Stimulated activated CD4-positive, alpha-beta T cell treated with anti-CD3 and anti-CD28 coated beads, TNF-alpha, amount 100 ng/mL, for 24 hours (primary cell): Measurements from ENCODE around the gene PANK4.

Experiments used
- DNase-seq, 3 experiments: peaks; one replicate each; pipeline ENCODE4 v3.0.0-alpha.2; 2020; ENCODE audit warnings: low read depth in 3 of 3

Gene PANK4

GRCh38 chr1:2476061-2476999, 50.1 kb downstream of the PANK4 start, which contains the start of gene PLCH2:
Gene PLCH2, plus strand, starts transcription at chr1:2476289. Its CDS starts 300 bp downstream, at chr1:2476589.
- DNase-seq: no peak

GRCh38 chr1:2475571-2475970, 50.8 kb downstream of the PANK4 start:
- DNase-seq: no peak

GRCh38 chr1:2474933-2475371, 51.4 kb downstream of the PANK4 start:
- DNase-seq: no peak

- DNase-seq: no peak
Measured at GRCh38 chr1:2474104-2474844, 52.1 kb downstream of the PANK4 start.

- DNase-seq: no peak
Measured at GRCh38 chr1:2473198-2473597, 53.2 kb downstream of the PANK4 start.

- DNase-seq: no peak
Measured at GRCh38 chr1:2472561-2473177, 53.7 kb downstream of the PANK4 start.

GRCh38 chr1:2472109-2472508, 54.3 kb downstream of the PANK4 start:
- no peak for DNase-seq

- DNase-seq: no peak
Measured at GRCh38 chr1:2471587-2472001, 54.8 kb downstream of the PANK4 start.

- no peak for DNase-seq
Measured at GRCh38 chr1:2471159-2471471, 55.3 kb downstream of the PANK4 start.

GRCh38 chr1:2470290-2471158, 55.9 kb downstream of the PANK4 start:
- no peak for DNase-seq

GRCh38 chr1:2469103-2469940, 57.1 kb downstream of the PANK4 start:
- no peak for DNase-seq

GRCh38 chr1:2468540-2468939, 57.9 kb downstream of the PANK4 start:
- DNase-seq: no peak

GRCh38 chr1:2468041-2468472, 58.3 kb downstream of the PANK4 start:
- DNase-seq: peak in 1 of 3 experiments; percentile 9

GRCh38 chr1:2466958-2467554, 59.3 kb downstream of the PANK4 start:
- DNase-seq: peak in 2 of 3 experiments; percentile 11 to 32

- DNase-seq: no peak
Measured at GRCh38 chr1:2466270-2466665, 60.1 kb downstream of the PANK4 start.

- DNase-seq: no peak
Measured at GRCh38 chr1:2465371-2466269, 60.8 kb downstream of the PANK4 start.

- no peak for DNase-seq
Measured at GRCh38 chr1:2463396-2463795, 63.0 kb downstream of the PANK4 start.

GRCh38 chr1:2462819-2463218, 63.6 kb downstream of the PANK4 start:
- no peak for DNase-seq
